ENCODE measurements around the gene DGCR8.

GRCh38 chr22:20089226-20089976 is 9.4 kb downstream of the DGCR8 start:
- TF ChIP-seq, protein P1, sequence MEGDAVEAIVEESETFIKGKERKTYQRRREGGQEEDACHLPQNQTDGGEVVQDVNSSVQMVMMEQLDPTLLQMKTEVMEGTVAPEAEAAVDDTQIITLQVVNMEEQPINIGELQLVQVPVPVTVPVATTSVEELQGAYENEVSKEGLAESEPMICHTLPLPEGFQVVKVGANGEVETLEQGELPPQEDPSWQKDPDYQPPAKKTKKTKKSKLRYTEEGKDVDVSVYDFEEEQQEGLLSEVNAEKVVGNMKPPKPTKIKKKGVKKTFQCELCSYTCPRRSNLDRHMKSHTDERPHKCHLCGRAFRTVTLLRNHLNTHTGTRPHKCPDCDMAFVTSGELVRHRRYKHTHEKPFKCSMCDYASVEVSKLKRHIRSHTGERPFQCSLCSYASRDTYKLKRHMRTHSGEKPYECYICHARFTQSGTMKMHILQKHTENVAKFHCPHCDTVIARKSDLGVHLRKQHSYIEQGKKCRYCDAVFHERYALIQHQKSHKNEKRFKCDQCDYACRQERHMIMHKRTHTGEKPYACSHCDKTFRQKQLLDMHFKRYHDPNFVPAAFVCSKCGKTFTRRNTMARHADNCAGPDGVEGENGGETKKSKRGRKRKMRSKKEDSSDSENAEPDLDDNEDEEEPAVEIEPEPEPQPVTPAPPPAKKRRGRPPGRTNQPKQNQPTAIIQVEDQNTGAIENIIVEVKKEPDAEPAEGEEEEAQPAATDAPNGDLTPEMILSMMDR (IDR thresholded peaks at IDR 0.05) = no peak
- TF ChIP-seq POLR2A (IDR thresholded peaks at IDR 0.05) = no peak
- no peak for TF ChIP-seq EP300 (IDR thresholded peaks at IDR 0.05)
